ENCODE measurements around the gene GAB1. TPM values are rescaled to one million over a fixed set of nuclear protein-coding genes. Genes with fewer than 3 reads are reported as not detected.
A peak's percentile ranks its signal among the peaks of the same experiment; 100 is the strongest.

Gene GAB1
- total and polyA plus RNA-seq, 4 donors: 6.4 to 138 (median 22.6) TPM

- Histone ChIP-seq H3K36me3 (ENCODE audit: control insufficient read depth in 4 of 4, insufficient read depth in 4 of 4, low read length in 4 of 4) (no peaks in the 10 kb centered on the region), H3K9me3 (ENCODE audit: control insufficient read depth in 4 of 4, insufficient read depth in 3 of 4, low read length in 3 of 4) (no peaks in the 10 kb centered on the region), H3K27ac (ENCODE audit: low read depth in 1 of 2, low read length in 1 of 2) (peak overlapping the region in 1 of 2 donors; percentile 67), H3K27me3 (ENCODE audit: control insufficient read depth in 3 of 3, insufficient read depth in 3 of 3, low read length in 2 of 3) (no peaks in the 10 kb centered on the region), H3K4me1 (ENCODE audit: control insufficient read depth in 5 of 5, insufficient read depth in 5 of 5, low read length in 5 of 5) (peaks cover 0 to 30% (median 9%) of the 10 kb centered on the region in 5 donors), H3K9ac (ENCODE audit: insufficient read depth in 1 of 2, low read length in 2 of 2) (no peak overlapping the region), H3K4me3 (no peak overlapping the region)
- DNase-seq (peak in 2 of 3 donors; percentile 82 to 86), ATAC-seq (ENCODE audit: insufficient read depth, low FRiP score) (no peak)
- 67 to 73% methylated on average over 4 of the region's 4 CpGs for WGBS, 2 donors
- TF ChIP-seq CTCF (IDR thresholded peaks at IDR 0.05; ENCODE audit: control extremely low read depth, extremely low read depth): no peak
Observed at GRCh38 chr4:143294710-143295275, 41.9 kb upstream of the GAB1 start.

- Histone ChIP-seq H3K36me3 (ENCODE audit: control insufficient read depth in 4 of 4, insufficient read depth in 4 of 4, low read length in 4 of 4) (no peaks in the 10 kb centered on the region), H3K9me3 (ENCODE audit: control insufficient read depth in 4 of 4, insufficient read depth in 3 of 4, low read length in 3 of 4) (no peaks in the 10 kb centered on the region), H3K4me3 (no peak overlapping the region), H3K4me1 (ENCODE audit: control insufficient read depth in 5 of 5, insufficient read depth in 5 of 5, low read length in 5 of 5) (peaks cover 0 to 30% (median 9%) of the 10 kb centered on the region in 5 donors), H3K27ac (ENCODE audit: low read depth in 1 of 2, low read length in 1 of 2) (no peak overlapping the region), H3K9ac (ENCODE audit: insufficient read depth in 1 of 2, low read length in 2 of 2) (no peak overlapping the region), H3K27me3 (ENCODE audit: control insufficient read depth in 3 of 3, insufficient read depth in 3 of 3, low read length in 2 of 3) (no peaks in the 10 kb centered on the region)
- 62 to 80% methylated on average over 6 of the region's 6 CpGs for WGBS, 2 donors
- TF ChIP-seq CTCF (IDR thresholded peaks at IDR 0.05; ENCODE audit: control extremely low read depth, extremely low read depth): no peak
- DNase-seq (no peak), ATAC-seq (ENCODE audit: insufficient read depth, low FRiP score) (no peak)
Observed at GRCh38 chr4:143296397-143297067, 40.1 kb upstream of the GAB1 start.

- 77 to 94% methylated on average over 2 of the region's 2 CpGs for WGBS, 2 donors
- no peak for TF ChIP-seq CTCF (IDR thresholded peaks at IDR 0.05; ENCODE audit: control extremely low read depth, extremely low read depth)
- no peaks in the 10 kb centered on the region for H3K27me3 ChIP-seq (ENCODE audit: control insufficient read depth in 3 of 3, insufficient read depth in 3 of 3, low read length in 2 of 3)
- no peak for DNase-seq
- H3K9me3 ChIP-seq (ENCODE audit: control insufficient read depth in 4 of 4, insufficient read depth in 3 of 4, low read length in 3 of 4): no peaks in the 10 kb centered on the region
- peaks cover 0 to 16% (median 0%) of the 10 kb centered on the region in 5 donors for H3K4me1 ChIP-seq (ENCODE audit: control insufficient read depth in 5 of 5, insufficient read depth in 5 of 5, low read length in 5 of 5)
- no peak overlapping the region for H3K4me3 ChIP-seq
- ATAC-seq (ENCODE audit: insufficient read depth, low FRiP score): no peak
- H3K9ac ChIP-seq (ENCODE audit: insufficient read depth in 1 of 2, low read length in 2 of 2): no peak overlapping the region
- no peaks in the 10 kb centered on the region for H3K36me3 ChIP-seq (ENCODE audit: control insufficient read depth in 4 of 4, insufficient read depth in 4 of 4, low read length in 4 of 4)
- no peak overlapping the region for H3K27ac ChIP-seq (ENCODE audit: low read depth in 1 of 2, low read length in 1 of 2)
Observed at GRCh38 chr4:143300860-143301259, 35.8 kb upstream of the GAB1 start.

Measured in lung (tissue), 12 donors.